HG02870 (cell line): Measurements from ENCODE around the gene CALHM4.

ENCODE experiments used
- ATAC-seq: cut with Tn5 transposase; IDR thresholded peaks from one replicate; pipeline ENCODE4 v1.9.1; 2021; ENCODE audit warnings: mild to moderate bottlenecking, moderate library complexity; ENCODE audit not compliant: unreplicated experiment

CALHM4 gene

GRCh38 chr6:116536216-116536621 lies 17.3 kb upstream of the CALHM4 start:
- ATAC-seq = peak; percentile 42

GRCh38 chr6:116542426-116542825 lies 11.1 kb upstream of the CALHM4 start:
- no peak for ATAC-seq

GRCh38 chr6:116543149-116543548 lies 10.4 kb upstream of the CALHM4 start:
- no peak for ATAC-seq

GRCh38 chr6:116545651-116546050 lies 7.9 kb upstream of the CALHM4 start, which contains the start of gene TRAPPC3L:
TSS of gene TRAPPC3L (minus strand) at chr6:116545684. CDS start at chr6:116545514, 170 bp downstream.
- ATAC-seq = no peak

GRCh38 chr6:116547358-116547757 lies 6.2 kb upstream of the CALHM4 start:
- ATAC-seq = no peak

- ATAC-seq = no peak
Measured at GRCh38 chr6:116550796-116551195, 2.8 kb upstream of the CALHM4 start.

- no peak for ATAC-seq
Measured at GRCh38 chr6:116556065-116556464, 2.5 kb downstream of the CALHM4 start.

GRCh38 chr6:116556814-116557415 lies 3.4 kb downstream of the CALHM4 start:
- ATAC-seq = no peak

GRCh38 chr6:116557893-116558292 lies 4.3 kb downstream of the CALHM4 start:
- no peak for ATAC-seq

- no peak for ATAC-seq
Measured at GRCh38 chr6:116560130-116560529, 6.6 kb downstream of the CALHM4 start.

- no peak for ATAC-seq
Measured at GRCh38 chr6:116561377-116562018, 7.9 kb downstream of the CALHM4 start.

- no peak for ATAC-seq
Measured at GRCh38 chr6:116562019-116562403, 8.5 kb downstream of the CALHM4 start.

- ATAC-seq = no peak
Measured at GRCh38 chr6:116562614-116563013, 9.1 kb downstream of the CALHM4 start.

GRCh38 chr6:116563830-116564229 lies 10.3 kb downstream of the CALHM4 start:
- no peak for ATAC-seq

- ATAC-seq = no peak
Measured at GRCh38 chr6:116564311-116564710, 10.8 kb downstream of the CALHM4 start.

- ATAC-seq = no peak
Measured at GRCh38 chr6:116564921-116565872, 11.6 kb downstream of the CALHM4 start.

GRCh38 chr6:116568111-116568510 lies 14.6 kb downstream of the CALHM4 start:
- ATAC-seq = no peak

GRCh38 chr6:116568821-116569755 lies 15.5 kb downstream of the CALHM4 start:
- ATAC-seq = no peak

- ATAC-seq = peak; percentile 92
Measured at GRCh38 chr6:116570856-116571682, 17.5 kb downstream of the CALHM4 start, which contains the start of gene RWDD1. TSS of gene RWDD1 (plus strand) at chr6:116571504. CDS start at chr6:116571583, 79 bp downstream.

GRCh38 chr6:116571683-116572000 lies 18.1 kb downstream of the CALHM4 start:
- ATAC-seq = no peak
